GM12875 (cell line): Measurements from ENCODE around the gene PLXNC1.

Experiments used
- H3K4me3 ChIP-seq: one replicate; pipeline ENCODE4 v1.5.1; 2011; ENCODE audit warnings: low read depth, low read length, control low read depth
- TF ChIP-seq, protein P1 (sequence below): IDR thresholded peaks from 2 replicates; pipeline ENCODE4 v1.5.1; 2011; ENCODE audit warnings: low read depth, mild to moderate bottlenecking, control low read depth, inconsistent platforms, low read length, moderate library complexity, borderline replicate concordance; ENCODE audit not compliant: insufficient read depth

The PLXNC1 gene

DNA sequence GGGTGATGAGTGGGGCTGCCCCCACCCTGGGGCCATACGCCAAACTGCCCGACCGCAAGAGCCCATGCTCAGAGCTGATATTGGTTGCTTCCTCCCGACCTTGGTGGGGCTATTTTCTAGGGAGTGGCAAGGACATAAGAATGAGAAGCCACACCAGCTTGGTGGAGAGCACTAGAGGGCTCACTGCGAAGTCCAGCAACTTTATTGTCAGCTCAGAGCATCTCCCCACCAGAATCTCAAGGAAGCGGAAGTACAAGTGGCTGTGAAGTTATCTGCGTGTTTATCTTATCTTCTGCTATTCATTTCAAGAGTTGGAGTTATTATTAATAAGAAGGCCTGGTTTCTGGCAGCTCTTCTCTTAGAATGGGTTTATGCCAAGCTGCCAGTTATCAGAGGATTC is 4.9 kb upstream of the PLXNC1 start:
- no peak overlapping the region for H3K4me3 ChIP-seq
- TF ChIP-seq, protein P1, sequence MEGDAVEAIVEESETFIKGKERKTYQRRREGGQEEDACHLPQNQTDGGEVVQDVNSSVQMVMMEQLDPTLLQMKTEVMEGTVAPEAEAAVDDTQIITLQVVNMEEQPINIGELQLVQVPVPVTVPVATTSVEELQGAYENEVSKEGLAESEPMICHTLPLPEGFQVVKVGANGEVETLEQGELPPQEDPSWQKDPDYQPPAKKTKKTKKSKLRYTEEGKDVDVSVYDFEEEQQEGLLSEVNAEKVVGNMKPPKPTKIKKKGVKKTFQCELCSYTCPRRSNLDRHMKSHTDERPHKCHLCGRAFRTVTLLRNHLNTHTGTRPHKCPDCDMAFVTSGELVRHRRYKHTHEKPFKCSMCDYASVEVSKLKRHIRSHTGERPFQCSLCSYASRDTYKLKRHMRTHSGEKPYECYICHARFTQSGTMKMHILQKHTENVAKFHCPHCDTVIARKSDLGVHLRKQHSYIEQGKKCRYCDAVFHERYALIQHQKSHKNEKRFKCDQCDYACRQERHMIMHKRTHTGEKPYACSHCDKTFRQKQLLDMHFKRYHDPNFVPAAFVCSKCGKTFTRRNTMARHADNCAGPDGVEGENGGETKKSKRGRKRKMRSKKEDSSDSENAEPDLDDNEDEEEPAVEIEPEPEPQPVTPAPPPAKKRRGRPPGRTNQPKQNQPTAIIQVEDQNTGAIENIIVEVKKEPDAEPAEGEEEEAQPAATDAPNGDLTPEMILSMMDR, result no peak

DNA sequence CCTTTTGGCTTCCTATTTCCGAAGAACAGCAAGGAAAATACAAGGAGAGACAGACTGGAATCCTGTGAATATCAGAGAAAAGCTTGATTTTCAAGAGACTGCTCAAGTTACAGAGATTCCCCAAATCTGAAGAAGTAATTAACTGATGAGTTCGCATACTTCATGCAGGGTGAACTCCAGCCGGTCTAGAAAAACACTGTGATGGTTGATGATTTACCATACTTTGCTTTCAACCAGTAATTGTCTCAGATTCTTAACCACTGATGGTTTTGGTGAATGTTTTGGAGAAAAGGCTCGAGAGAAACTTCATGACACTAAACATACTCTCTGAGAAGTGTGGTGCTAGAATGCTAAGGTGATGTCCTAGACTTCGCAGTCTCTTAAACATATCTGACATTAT is 4.4 kb upstream of the PLXNC1 start:
- TF ChIP-seq, protein P1, result no peak
- no peak overlapping the region for H3K4me3 ChIP-seq

DNA sequence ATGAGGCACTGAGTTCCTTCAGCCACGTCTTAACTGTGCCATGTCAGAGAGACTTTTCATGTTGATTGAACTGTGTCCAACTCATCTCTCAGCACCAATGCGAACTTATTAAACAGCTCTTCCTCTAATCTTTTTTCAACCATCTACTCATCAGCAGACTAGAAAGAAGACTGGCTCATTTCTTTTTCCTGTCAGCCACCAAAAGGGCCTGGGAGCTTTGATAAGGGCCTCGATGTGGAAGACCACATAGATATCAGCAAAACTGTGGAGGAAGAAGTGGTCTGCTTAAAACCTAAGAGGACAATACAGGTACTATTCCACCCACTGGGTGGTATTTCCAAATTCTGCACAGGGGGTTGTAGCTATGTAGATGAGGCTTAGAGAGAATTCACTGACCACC is 3.6 kb upstream of the PLXNC1 start:
- H3K4me3 ChIP-seq, result no peak overlapping the region
- TF ChIP-seq, protein P1, result no peak

DNA sequence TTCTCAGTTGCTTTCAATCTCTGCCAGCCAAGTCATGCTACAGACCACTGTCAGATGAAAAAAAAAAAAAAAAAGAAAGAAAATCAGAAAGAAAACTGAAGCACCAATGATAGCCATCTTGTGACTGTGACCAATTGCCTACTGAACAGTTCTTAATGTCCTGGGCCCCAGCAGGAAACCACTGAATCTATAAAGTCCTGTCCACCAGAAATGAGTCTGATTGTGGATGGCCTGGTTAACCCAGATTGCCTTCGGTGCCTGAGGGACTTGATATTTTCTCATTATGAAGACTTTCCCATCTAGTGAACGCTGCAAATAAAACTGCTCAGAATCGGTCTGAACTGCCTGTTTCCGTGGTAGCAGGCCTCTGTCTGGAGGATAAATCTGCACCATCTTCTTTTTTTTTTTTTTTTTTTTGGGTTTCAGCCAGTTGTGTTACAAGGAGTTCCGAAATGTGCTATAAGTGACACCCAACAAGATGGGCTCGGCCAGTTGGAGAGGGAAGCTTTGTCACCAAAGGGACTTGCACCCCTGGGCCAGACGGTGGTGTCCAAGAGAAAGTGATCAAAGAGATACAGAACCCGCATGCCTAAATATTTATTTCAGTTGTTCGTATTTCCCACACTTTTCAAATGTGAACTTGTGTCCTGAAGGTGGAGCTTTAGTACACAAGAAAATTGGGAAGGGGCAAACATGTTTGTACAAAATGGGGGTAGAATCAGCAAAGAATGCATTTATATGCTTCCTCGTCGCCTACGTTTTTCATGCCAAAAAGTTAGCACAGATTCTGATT is 3.0 kb upstream of the PLXNC1 start:
- H3K4me3 ChIP-seq, result no peak overlapping the region
- TF ChIP-seq, protein P1, result no peak

DNA sequence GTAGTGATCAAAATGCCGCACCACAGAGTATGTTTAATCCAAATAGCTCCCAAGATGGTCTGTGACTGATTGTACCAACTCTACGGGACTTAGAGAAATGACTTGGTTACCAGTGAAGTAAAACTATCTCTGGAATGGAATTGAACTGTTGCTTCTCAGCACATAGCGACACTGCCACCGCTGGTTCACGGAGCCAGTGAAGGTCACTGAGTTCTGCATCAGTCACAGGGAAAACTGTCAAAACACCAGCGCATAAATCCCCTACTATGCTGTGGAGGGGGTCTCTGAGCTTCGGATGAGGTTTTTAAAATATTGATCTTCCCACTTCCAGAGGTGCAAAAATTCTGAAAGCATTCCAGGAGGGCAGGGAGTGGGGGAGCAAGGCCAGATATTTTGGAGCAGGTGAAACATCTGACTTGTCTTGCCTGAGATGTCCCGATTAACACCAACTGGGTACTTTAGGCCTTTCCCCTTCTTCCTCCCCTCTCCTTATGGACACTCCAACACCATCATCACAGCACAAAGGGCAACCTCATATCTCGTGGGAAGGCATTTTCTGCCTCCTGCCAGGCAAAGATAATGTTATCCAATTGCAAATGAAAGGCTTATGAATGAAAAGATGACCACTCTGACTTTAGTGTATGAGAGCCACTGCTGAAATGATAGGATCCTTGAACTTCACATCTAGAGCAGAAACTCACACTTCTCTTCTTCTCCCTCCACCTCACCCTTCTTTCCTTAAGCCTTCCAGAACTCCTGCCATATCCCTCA is 2.0 kb upstream of the PLXNC1 start:
- no peak overlapping the region for H3K4me3 ChIP-seq
- TF ChIP-seq, protein P1, result no peak

DNA sequence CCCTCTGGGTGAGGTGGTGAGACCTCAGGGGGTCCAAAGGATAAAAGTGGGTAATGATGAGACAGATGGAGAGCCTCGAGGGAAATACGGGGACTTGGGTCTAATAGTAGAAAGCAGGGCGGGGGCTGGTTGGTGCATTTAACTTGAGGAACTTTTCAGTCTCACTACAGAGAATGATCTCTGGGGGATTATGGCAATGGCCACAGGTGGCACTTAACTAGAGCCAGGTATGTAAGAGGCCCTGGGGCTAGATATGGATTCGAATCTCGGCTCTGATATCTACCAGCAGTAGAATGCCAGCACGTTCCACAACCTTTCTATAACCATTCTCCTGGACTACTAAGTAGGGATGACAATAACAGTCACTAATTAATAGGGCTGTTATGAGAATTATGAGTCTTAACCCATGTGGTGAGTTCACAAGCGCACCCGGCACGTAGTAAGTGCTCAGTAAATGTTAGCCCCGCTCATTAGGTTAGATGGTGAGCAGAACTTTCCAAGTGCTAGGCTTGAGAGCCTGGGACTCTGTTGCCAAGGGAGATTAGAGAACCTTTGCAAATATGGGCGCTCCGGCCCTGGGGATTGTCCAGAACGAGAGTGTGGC is 888 bp upstream of the PLXNC1 start:
- TF ChIP-seq, protein P1, result no peak
- H3K4me3 ChIP-seq, result peak overlapping the region; percentile 71
